ENCODE data around the gene NR4A1.

NR4A1 gene

DNA sequence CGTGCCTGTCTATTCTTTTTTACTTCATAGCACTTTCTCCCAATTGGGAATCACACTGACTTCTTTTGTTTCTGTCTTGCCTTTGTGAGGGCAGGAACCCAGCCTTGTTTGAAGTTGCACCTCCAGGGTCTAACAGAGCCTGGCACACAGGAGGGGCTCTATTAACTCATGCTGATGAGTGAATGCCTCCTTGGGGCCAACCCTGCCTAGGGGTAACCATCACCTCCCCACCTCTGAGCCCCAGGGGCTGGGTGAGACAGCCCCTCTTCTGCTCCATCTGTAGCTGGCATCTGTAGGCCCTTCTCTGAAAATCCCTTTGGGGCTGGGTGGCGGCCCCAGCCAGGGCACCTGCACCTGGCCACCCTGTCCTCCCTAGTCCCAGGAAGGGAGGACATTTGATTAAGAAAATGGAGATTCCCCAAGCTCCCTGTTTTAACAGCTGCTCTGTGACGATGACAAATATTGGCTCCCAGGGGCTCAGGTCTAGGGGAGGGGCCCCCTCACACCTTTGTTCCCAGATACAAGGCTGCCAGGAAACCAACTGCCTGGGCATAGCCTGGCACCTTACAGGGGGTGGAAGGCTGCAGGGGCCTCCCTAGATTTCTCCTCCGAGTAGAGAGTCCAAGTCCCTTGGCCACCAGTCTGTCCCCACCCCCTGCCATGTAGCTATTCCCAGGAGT lies 32.7 kb upstream of the NR4A1 start:
- no peak for DNase-seq

DNA sequence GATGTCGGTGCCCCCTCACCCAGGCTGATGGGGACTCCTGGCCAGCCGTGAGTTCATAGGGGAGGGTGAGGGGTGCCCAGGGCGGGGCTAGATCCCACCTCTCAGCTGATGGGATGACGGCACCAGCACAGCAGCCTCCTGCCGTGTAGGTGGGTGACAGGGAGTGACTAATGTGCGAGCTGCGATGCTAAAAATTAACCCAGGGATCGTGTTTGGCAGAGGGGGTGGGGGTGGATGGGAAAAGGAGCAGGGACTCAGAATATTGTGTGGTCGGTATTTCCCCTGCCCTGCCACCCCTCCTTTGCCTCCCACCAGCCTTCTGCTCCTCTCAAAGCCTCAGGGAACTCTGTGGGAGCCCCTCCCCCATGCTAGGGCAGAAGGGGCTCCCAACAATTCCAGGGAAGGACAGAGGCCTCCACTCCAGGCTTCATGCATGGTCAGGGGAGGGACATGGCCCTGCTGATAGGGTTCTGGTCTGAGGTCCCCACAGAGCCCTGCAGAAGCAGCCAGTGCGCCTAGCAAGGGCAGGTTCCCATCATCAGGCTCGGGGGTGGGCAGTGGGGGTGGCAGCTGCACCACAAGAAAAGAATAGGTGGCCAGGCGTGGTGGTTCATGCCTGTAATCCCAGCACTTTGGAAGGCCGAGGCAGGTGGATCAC lies 32.0 kb upstream of the NR4A1 start:
- no peak for DNase-seq

DNA sequence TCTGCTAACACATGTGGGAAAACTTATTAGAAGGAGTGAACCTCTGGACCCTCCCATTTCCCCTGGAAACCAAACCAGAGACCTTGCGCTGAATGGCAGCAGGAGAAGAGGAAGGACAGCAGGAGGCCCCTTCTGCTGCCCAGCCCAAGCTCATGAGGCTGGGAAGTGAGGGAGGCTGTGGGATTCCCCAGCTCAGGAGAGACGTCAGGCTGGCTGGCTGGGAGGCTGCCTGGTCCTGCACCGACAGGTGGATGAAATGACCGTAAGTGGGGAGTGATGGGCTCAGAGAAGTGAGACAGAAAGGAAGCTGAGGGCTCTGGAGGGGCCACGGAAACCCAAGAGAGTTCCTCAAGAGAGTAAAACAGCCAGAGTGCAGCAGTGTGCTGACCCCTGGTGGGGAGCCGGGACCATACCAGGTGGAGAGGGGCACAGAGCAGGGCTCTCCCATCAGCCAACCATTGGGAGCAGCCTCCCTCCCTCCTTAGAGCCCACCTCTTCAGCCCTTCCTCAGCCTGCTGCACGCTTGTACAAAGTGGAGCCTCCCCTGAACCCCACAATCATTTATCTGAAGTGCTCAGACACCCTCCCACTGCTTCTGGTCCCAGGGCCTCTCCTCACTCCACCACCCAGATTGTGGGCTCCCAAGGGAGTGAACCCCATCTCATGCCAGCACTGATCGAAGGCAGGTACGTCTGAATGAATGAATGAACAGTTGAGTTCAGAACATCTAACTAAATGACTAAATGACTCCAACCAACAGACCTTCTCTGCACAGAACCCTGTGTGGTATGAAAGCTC lies 30.5 kb upstream of the NR4A1 start:
- peak; percentile 47 for DNase-seq

DNA sequence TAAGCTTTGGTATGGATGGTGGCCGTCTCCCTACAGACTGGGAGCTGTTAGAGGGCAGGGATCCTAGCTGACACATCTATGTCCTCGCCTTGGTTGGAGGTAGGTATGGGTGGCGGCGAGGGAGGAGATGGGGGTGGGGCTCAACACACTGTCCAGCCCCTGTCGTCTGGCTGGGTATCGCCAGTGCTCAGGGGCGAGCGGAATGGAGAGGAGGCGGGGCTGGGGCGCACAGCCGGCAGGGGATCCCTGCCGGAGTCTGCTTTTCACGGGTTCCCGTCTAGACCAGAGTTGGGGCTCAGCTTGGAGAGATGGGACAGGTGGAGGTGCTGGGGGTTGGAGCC lies 28.4 kb upstream of the NR4A1 start:
- no peak for DNase-seq

DNA sequence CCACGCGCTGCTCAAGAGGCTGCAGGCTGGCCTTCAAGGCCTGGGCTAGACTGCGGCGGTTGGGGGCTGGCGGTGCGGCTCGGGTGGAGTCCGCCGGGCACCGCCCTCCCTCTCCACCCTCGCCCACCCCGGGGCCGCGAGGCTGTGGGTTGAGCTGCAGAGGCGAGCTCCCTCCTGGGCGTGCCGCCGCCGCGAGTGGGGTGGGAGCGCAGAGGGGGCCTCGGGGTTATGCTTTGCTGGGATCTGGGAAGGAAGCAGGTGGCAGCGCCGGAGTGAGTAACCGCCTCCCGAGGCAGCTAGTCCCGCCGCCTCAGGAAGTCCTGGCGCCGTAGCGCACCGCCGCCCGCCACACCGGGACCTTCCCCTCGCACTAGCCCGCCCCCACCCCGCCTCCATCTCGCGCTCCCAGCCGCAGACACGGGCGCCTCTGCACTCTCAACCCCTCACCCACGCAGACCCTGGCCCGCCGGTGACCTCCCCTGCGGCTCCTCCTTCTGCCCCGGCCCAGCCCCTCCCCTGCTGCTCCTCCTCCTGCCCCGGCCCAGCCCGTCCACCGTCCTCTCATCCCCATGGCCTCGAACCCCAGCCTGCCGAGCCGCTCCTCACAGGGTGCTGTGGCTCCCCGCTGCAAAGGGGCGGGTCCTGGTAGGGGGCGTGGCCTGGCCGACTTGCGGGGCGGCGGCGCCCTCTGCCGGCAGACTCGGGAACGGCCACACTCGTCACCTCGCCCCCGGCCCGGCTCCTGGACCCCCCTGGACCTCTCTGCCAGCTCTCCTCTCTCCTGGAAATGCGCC lies 27.9 kb upstream of the NR4A1 start:
- peak; percentile 92 for DNase-seq

DNA sequence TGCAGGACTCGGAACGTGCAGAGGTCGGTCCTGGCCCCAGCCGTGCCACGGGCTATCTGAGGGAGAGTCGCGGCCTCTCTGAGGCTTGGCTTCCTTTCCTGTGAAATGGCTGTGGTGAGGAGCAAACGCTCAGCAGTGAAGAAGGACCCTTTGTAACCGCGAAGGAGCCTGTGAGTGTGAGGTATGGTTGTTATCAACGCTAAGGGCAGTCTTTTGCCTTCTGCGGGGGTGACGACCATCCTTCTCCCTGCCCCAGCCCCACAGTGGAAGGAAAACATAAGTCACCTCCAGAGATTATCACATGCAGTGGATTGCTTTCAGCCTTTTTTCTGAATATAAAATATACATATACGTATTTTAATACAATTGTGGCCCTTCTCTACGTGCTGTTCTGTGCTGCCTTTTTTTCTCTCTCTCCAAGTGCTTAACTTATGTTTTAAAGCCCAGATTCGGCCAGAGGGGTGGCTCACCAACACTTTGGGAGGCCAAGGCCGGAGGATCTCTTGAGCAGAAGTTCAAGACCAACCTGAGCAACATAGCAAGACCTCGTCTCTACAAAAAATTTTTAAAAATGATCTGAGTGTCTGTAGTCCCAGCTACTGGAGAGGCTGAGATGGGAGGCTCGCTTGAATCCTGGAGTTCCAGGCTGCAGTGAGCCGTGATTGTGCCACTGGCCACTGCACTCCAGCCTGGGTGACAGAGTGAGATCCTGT lies 27.1 kb upstream of the NR4A1 start:
- DNase-seq = no peak

DNA sequence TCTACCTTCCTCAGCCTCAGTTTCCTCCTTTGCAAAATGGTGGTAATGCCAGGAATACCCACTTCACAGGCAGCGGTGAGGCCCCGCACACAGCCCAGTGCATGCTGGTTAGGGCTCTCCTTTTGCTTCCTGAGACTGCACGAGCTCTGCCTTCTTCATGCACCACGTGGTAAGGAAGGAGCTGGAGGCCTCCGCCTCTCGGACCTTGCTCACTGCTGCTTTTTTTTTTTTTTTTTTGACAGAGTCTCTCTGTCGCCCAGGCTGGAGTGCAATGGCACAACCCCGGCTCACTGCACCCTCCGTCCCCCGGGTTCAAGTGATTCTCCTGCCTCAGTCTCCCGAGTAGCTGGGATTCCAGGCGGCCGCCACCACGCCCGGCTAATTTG lies 26.4 kb upstream of the NR4A1 start:
- no peak for DNase-seq

DNA sequence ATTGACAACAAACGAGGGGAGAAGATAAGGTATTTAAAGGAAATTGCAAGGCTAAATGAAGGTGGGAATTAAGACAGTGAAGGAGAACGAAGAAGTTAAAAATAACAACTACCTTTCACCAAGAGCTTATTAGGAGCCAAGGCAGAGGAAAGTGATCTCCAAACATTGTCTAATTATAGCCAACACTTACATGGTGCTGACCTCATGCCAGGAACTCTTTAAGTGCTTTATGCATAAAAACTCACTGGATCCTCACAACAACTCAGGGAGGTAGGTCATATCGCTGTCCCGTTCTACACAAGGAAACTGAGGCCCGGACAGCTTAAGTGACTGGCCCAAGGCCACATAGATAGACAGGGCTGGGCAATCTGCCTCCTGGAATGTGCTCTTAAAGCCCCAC lies 25.0 kb upstream of the NR4A1 start:
- DNase-seq = no peak

DNA sequence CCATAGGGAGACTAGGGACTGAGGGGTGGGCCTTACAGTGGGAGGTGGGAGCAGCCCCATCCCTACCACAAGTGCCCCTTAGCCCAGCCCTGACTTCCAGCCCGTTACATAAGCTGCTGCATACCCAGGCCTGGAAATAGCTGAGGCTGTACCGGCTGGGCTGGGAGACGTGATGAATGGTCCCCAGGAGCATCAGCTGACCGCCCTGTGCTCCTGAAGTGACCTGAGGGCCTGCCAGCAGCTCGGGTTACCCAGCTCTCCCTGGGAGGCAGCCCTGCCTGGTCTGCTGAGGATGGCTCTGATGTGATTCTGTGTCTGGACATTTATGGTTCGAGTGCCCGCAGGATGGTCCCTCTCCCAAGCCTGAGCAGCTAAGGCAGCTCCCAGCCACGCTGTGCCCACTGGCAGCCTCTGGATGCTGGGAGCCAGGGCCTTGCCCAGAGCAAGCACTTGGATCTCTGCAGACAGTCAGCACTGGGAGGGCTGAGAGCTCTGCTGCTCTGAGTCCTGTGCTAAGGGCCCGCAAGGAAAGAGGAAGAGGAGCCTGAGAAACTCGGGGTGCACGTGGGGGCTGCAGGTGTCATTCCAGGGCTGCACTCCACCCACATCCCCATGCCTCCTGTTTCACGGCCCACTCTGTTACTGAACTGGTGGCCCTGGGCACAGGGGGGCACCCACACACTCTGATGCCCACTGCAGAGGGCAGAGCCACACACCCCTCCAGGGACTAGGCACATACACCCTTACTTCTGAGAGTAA lies 24.0 kb upstream of the NR4A1 start:
- no peak for DNase-seq

DNA sequence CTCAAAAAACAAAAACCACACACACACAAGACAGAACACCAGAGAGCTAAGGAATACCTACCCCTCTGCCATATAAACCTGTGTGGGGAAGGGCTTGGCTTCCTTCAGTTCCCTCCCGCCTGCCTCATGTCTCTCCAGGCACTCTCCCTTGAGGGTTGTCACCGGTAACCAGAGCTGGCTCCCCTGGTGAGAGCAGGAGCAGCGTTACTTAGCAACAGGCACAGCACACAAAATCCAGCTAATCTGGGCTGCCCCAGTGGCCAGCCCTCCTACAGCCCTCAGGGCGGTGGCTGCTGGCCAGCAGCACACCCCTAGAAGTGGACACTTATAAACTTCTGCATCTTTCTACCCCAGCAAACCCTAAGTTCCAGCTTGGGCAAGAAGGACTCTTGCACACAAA lies 21.6 kb upstream of the NR4A1 start:
- DNase-seq = no peak

DNA sequence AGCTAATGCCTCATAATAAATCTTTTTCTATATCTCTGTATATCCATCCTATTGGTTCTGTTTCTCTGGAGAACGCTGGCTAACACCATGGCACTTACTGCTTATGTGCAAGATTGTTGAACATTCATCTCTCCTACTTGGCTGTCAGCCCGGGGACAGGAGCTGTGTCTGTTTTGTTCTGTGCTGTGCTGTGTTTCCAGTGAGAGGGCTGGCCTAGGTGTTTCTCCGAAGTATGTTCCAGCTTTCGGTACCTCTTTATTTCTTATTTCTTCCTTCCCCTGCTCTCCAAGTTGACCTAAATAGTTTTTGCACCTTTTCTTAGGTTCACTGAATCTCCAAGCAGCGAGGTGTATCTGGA lies 18.8 kb upstream of the NR4A1 start:
- no peak for DNase-seq

DNA sequence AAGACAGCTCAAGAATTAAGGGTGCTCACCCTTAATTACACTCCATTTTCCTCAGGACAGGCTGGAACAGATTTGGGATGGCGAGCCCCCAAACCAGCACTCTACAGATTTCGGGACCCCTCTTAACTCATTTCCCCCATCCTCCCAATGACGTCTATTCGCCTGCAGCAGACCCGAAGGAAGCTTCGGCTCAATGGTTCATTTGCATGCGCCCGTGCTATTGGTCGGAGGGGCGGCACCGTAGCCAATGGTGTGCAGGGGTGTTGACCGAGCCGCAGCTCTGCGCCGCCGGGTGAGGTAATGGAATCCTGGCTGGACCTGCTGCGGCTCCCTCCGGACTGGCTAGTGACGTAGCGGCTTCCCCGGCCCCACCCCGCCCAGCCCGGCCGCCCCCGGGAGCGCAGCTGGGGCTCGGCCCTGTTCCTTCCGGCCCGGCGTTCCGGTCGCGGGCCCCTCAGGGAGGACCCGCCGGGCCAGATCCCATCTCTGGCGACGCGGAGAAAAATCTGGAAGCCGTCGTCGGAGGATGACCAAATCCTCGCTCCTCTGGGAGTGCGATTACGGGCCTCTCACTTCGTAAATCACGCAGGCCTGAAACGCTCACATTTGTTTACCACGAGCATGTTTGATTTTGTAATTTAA lies 18.3 kb upstream of the NR4A1 start:
- DNase-seq = peak; percentile 87

DNA sequence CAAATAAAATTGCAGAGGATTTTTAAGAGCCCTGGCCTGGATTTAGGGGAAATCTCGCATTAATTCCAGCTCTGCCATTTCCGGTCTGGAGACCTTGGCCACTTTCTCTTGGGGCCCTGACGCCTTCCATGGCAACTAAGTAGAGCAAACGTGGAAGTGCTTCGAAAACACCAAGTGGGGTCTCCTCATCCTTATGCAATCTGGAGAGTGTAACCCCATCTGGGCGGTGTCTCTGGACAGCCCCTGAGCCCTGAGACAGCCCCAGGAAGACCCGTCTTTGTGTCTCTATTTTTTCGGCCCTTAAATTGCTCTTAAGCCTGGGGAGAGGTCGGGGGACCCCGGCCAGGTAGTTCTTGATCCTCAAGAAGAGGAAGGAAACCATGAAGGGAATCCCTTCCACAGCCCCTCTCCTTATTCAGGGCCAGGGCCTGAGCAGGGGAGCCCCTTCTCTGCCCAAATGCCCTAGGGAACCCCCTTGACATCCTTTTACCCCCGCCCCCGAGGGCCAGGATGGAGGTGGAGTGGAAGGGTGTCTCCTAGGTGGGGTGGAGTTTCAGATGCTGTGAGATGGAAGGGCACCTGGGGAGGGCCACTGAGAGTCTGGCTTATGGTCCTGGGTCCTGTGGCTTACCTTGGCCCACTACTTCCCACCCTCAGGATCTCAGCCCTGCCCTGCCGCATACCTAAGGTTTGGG lies 17.6 kb upstream of the NR4A1 start:
- DNase-seq = no peak

DNA sequence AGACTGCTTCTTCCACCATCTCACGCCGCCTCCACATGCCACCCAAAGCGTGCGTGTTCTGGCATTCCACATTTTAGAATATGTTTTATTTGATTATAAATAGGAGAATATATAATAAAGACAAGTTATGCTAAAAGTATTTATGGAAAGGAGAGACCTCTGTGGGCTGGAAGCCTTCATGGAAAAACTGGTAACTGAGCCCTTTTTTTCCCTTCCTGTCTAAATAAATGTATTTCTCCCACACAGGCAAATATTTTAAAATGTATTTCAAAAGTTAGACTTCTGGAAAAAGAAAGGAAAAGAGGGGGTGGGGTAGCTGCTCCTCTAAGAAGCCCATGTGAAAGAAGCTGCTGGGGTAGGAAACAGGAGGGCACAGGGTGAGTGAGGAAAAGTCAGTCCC lies 16.1 kb upstream of the NR4A1 start:
- no peak for DNase-seq

DNA sequence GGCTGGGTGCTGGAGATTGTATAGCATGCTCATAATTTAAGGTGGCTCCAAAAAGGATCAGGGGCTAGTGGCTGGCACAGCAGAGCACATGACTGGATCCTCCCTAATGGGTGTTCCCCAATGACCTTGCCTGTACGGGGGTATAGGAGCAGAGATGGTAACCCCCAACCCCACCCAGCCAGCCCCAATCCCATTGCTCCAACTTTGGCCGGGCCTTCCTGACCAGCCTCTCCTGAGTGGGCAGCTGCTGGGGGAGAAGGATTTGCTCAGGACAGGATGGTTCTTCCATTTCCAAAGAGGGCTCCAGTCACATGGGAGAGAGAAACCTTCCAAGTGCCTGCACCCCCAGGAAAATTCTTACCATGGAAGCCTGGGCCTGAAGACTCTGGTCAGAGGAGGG lies 15.3 kb upstream of the NR4A1 start:
- DNase-seq = no peak

DNA sequence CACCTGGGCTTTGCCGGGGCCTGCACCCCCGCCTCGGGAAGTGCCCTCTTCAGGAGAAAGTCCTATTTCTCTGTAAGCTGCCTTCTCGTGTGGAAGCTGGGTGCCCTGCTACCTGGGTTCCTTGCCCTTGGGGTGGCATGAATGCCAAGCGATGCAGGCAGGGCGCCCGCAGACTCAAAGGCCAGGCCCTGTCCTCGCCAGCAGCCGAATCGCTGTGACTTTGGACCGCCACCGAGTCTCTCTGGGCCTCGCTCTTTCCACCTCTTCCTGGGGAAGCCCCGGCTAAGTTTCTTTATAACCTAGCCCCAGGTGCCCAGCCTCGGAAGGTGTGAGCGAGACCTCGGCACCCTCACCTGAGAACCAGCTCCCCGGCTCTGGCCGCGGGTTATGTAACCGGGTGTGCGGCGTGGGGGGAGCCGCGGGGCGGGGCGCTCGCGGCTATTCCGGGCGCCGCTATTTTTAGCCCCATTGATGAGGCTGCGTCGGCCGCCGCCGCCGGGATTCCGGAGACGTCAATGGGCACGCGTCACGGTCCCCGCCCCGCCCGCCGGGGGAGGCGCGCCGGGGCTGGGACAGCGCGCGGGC lies 14.6 kb upstream of the NR4A1 start:
- peak; percentile 86 for DNase-seq

DNA sequence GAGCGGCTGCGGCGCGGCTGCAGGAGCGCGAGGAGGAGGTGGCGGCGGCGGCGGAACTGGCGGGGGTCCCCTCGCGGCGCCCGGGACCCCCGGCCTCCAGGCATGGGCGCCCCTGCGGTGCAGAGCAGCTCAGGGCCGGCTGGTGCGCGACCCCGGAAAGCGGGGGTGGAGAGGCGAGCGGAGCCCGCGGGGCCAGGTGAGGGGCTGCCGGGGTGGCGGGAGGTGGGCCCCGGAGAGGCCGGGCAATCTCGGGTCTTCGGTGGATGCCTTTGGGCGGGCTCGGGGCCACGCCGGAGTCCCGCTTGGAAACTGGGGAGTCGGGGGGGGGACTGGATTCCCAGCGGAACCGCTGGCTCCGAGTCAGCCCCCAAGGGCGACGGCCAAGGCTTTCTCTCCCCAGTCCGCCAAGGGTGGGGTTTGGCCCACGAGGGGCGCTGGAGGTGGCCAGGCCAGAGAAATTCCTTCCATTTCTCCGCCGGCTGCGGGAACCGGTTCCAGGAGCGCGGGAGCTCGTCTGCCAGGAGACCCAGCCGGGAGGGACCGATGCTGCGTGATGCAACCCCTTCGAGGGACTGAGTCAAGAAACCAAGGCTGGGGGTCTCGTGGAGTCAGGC lies 13.9 kb upstream of the NR4A1 start:
- no peak for DNase-seq

DNA sequence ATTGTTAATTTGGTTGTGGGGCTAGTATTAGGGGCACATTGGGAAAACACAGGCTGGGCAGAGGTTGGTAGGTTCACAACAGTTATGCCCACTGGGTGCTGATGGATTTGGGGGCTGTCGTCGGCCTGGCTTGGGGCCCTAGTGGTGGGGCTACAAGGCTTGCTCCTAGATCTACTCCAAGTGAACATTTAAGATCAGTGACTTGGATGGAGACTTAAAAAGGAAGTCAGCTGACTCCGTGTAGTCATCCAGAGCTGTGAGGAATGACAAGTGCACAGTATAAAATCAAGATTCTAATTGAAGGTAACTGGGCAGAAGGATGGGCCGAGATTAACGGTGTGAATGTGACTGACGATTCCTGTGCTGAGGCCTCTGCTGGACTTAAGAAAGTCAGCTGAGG lies 12.8 kb upstream of the NR4A1 start:
- no peak for DNase-seq

DNA sequence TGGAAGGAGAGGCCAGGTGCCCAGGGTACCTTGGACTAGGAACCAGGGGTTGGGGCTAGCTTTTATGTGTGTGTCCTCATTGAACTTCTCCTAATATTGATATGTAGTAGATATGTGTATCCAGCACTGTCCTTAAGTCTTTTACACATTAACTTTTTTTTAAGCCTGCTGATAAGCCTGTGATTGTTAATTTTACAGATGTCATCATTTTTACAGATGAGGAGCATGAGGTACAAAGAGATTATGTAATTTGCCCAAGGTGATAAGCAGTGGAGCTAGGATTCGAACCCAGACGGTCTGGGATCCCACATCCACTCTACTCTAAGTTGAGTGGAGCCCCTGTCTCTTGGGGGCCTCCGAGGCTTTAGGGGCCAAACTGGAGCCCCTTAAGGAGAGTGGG lies 10.2 kb upstream of the NR4A1 start:
- DNase-seq = no peak

DNA sequence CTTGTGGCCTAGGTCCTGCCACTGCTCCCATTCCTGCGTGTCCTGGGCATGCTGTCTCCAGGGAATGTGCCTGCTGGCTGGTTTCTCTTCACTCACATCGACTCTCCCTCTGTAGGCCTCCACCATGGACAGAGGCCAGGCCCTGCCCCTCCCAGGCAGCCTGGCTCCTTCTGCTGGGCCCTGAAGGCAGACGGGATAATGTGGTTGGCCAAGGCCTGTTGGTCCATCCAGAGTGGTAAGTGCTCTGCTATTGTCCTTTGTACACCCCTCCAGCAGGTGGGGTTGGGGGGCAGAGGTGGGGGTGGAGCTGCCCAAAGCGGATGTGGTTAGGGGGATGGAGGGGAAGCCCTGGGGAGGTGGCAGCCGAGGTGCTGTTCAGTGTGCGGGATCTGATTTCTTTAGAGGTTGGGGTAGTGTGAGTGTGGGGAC lies 9.5 kb upstream of the NR4A1 start:
- no peak for DNase-seq
